SK-N-SH (cell line): ENCODE measurements around the gene DIAPH2. TPM values are rescaled to one million over a fixed set of nuclear protein-coding genes. Genes with fewer than 3 reads are reported as not detected.

Experiments used
- CTCF ChIA-PET: fragments of 300-600, 350-600 bp; formaldehyde crosslinking; extraction: SDS; loops from one replicate; lab custom pipeline; 2021; lab: Yijun Ruan, JAX
- POLR2A ChIA-PET: fragments of 350-600 bp; sonication (Branson Sonifier 250); formaldehyde crosslinking; extraction: SDS; loops from one replicate; lab custom pipeline; 2020; ENCODE audit warnings: antibody characterized with exemption, inconsistent platforms; lab: Yijun Ruan, JAX
- DNase-seq: peaks from one replicate; pipeline ENCODE4 v3.0.0; 2012
- H2AFZ ChIP-seq: fragments of 200-600 bp; sonication (generic); 2 replicates; pipeline ENCODE4 v1.8.1; 2016; ENCODE audit warnings: antibody characterized with exemption, mild to moderate bottlenecking, low read depth
- H3F3A ChIP-seq: fragments of 200-600 bp; sonication (generic); replicated peaks from 2 replicates; pipeline ENCODE3; 2016; ENCODE audit warnings: antibody characterized with exemption, mild to moderate bottlenecking; ENCODE audit not compliant: insufficient read depth
- H3K27ac ChIP-seq, 2 experiments: fragments of 200-500 bp in 1 of 2; fragments of 200-600 bp in 1 of 2; sonication (Bioruptor generic) in 1 of 2; sonication (generic), shearing (Covaris generic) in 1 of 2; 2 replicates each; pipeline versions ENCODE4 v1.5.1 to v1.6.1; 2014 to 2016; ENCODE audit warnings: low read depth in 2 of 2, inconsistent platforms in 1 of 2, low read length in 1 of 2, mild to moderate bottlenecking in 1 of 2, mixed read lengths in 1 of 2
- H3K27me3 ChIP-seq: fragments of 200-600 bp; sonication (generic), shearing (Covaris generic); 2 replicates; pipeline ENCODE4 v1.6.1; 2016; ENCODE audit warnings: mixed run types; ENCODE audit not compliant: insufficient read depth
- H3K36me3 ChIP-seq, 2 experiments: fragments of 200-500 bp in 1 of 2; fragments of 200-600 bp in 1 of 2; sonication (Bioruptor generic) in 1 of 2; sonication (generic) in 1 of 2; replicated peaks in 1 of 2; 2 replicates each; pipeline versions ENCODE3 to v1.5.1; 2014 to 2016; ENCODE audit warnings: low read length in 1 of 2, mild to moderate bottlenecking in 1 of 2; ENCODE audit not compliant: insufficient read depth in 2 of 2, control insufficient read depth in 1 of 2
- H3K4me1 ChIP-seq, 2 experiments: fragments of 200-500 bp in 1 of 2; fragments of 200-600 bp in 1 of 2; sonication (Bioruptor generic) in 1 of 2; sonication (generic), shearing (Covaris generic) in 1 of 2; 2 replicates each; pipeline versions ENCODE4 v1.5.1 to v1.6.1; 2014 to 2016; ENCODE audit warnings: low read depth in 1 of 2, low read length in 1 of 2, mixed run types in 1 of 2; ENCODE audit not compliant: insufficient read depth in 2 of 2, control insufficient read depth in 1 of 2
- H3K4me2 ChIP-seq: fragments of 200-600 bp; sonication (generic), shearing (Covaris generic); 2 replicates; pipeline ENCODE4 v1.6.1; 2017; ENCODE audit warnings: mixed run types
- H3K4me3 ChIP-seq, 2 experiments: fragments of 200-500 bp in 1 of 2; fragments of 200-600 bp in 1 of 2; sonication (Bioruptor generic) in 1 of 2; sonication (generic), shearing (Covaris generic) in 1 of 2; 2 replicates each; pipeline versions ENCODE4 v1.5.1 to v1.8.1; 2014 to 2016; ENCODE audit warnings: low read depth in 2 of 2, inconsistent platforms in 1 of 2, low read length in 1 of 2, mild to moderate bottlenecking in 1 of 2, mixed read lengths in 1 of 2, moderate library complexity in 1 of 2
- H3K79me2 ChIP-seq: fragments of 200-600 bp; sonication (generic); 2 replicates; pipeline ENCODE4 v1.8.1; 2017; ENCODE audit warnings: mild to moderate bottlenecking; ENCODE audit not compliant: insufficient read depth
- H3K9ac ChIP-seq: fragments of 200-600 bp; sonication (generic); 2 replicates; pipeline ENCODE4 v1.6.1; 2017; ENCODE audit warnings: mixed run types
- H3K9me2 ChIP-seq: fragments of 200-600 bp; sonication (generic); 2 replicates; pipeline ENCODE4 v1.6.1; 2017; ENCODE audit warnings: mixed run types
- H3K9me3 ChIP-seq: fragments of 200-600 bp; sonication (generic); 2 replicates; pipeline ENCODE4 v1.6.1; 2017; ENCODE audit warnings: mixed run types, mild to moderate bottlenecking, moderate library complexity
- H4K20me1 ChIP-seq: fragments of 200-600 bp; sonication (generic); 2 replicates; pipeline ENCODE4 v1.6.1; 2017; ENCODE audit warnings: mild to moderate bottlenecking, mixed run types; ENCODE audit not compliant: insufficient read depth
- ELF1 ChIP-seq: IDR thresholded peaks from 2 replicates; pipeline ENCODE4 v1.4.0; 2012
- EP300 ChIP-seq, 2 experiments: IDR thresholded peaks; 2 replicates each; pipeline versions ENCODE4 v1.4.0 to v1.6.1; 2012; ENCODE audit warnings: borderline replicate concordance in 1 of 2, low read depth in 1 of 2, low read length in 1 of 2
- EZH2phosphoT487 ChIP-seq: fragments of 200-600 bp; sonication (generic); IDR thresholded peaks from 2 replicates; pipeline ENCODE4 v1.6.1; 2017; ENCODE audit warnings: low read depth, mixed run types, mild to moderate bottlenecking, antibody characterized with exemption, moderate library complexity, borderline replicate concordance
- FOSL2 ChIP-seq: IDR thresholded peaks from 2 replicates; pipeline ENCODE4 v1.4.0; 2012; ENCODE audit warnings: low read depth, mild to moderate bottlenecking, moderate library complexity, borderline replicate concordance
- FOXJ3 ChIP-seq: sonication (generic); formaldehyde crosslinking; IDR thresholded peaks from 2 replicates; pipeline ENCODE4 v1.5.1; 2020; ENCODE audit warnings: mild to moderate bottlenecking, missing genetic modification reagents
- GABPA ChIP-seq: IDR thresholded peaks from 2 replicates; pipeline ENCODE4 v1.4.0; 2012; ENCODE audit warnings: low read depth, mild to moderate bottlenecking
- JUND ChIP-seq: IDR thresholded peaks from 2 replicates; pipeline ENCODE4 v1.4.0; 2012
- MXI1 ChIP-seq: IDR thresholded peaks from 2 replicates; pipeline ENCODE4 v1.6.1; 2012; ENCODE audit warnings: mild to moderate bottlenecking, low read depth, low read length, improper control_type of control experiment
- NFIC ChIP-seq: IDR thresholded peaks from 2 replicates; pipeline ENCODE4 v1.4.0; 2012; ENCODE audit warnings: borderline replicate concordance
- POLR2AphosphoS5 ChIP-seq: IDR thresholded peaks from 2 replicates; pipeline ENCODE4 v1.6.1; 2012; ENCODE audit warnings: low read depth, low read length
- RAD21 ChIP-seq: IDR thresholded peaks from 2 replicates; pipeline ENCODE4 v1.6.1; 2012; ENCODE audit warnings: mild to moderate bottlenecking, low read length
- REST ChIP-seq: IDR thresholded peaks from 2 replicates; pipeline ENCODE4 v1.6.1; 2012; ENCODE audit warnings: mild to moderate bottlenecking, low read depth, low read length, moderate library complexity
- RFX5 ChIP-seq: IDR thresholded peaks from 2 replicates; pipeline ENCODE4 v1.6.1; 2012; ENCODE audit warnings: mild to moderate bottlenecking, improper control_type of control experiment, low read length
- RXRA ChIP-seq: IDR thresholded peaks from 2 replicates; pipeline ENCODE4 v1.4.0; 2012; ENCODE audit warnings: low read depth, mild to moderate bottlenecking, borderline replicate concordance
- SMC3 ChIP-seq: IDR thresholded peaks from 2 replicates; pipeline ENCODE4 v1.6.1; 2012; ENCODE audit warnings: low read depth, low read length, improper control_type of control experiment
- TCF12 ChIP-seq: IDR thresholded peaks from 2 replicates; pipeline ENCODE4 v1.4.0; 2012
- TEAD4 ChIP-seq: IDR thresholded peaks from 2 replicates; pipeline ENCODE4 v1.4.0; 2012; ENCODE audit warnings: mild to moderate bottlenecking, borderline replicate concordance; ENCODE audit not compliant: insufficient read depth
- ZBTB33 ChIP-seq: IDR thresholded peaks from 2 replicates; pipeline ENCODE4 v1.4.0; 2012; ENCODE audit warnings: low read depth, borderline replicate concordance
- WGBS: methylation state at CpG from one replicate; pipeline ENCODE4 v1.1.6; 2017; ENCODE audit warnings: low lambda C conversion rate; 5-methylcytosine and 5-hydroxymethylcytosine counted together
- polyA plus RNA-seq, 3 experiments: library from polyadenylated mRNA; depleted of rRNA; stranded (reverse); fragments of >200 nt; gene quantifications; 2 replicates each; pipeline ENCODE4 v1.2.3, GENCODE V29; 2012
- TF ChIP-seq, protein P1 (sequence below): fragments of 150-350 bp; IDR thresholded peaks from 2 replicates; pipeline ENCODE4 v1.6.1; 2017; ENCODE audit warnings: antibody characterized with exemption, low read length, low read depth, borderline replicate concordance
- TF ChIP-seq, protein P2 (sequence below): IDR thresholded peaks from 2 replicates; pipeline ENCODE4; 2012

DIAPH2 gene
- polyA plus RNA-seq, 1 of the 3 experiments (the other 2 are of a cell fraction) = 1.1 TPM

DNA sequence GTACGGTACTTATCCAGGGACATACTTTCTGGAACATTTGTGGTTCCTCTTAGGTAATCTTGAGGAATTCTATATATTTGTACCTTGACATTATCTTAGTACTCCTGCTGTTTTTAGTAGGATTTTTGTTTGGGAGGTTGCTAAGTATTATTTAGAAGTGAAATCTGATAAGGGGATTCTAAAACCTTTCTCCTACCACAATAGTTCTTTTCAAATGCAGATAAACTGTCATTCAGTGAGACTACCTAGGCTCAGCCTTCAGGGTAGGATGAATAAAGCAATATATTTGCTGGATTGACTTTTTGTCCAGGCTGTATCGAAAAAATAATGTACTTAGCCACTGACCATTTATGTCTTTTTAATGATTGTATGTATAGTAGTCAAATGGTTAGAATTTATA lies 25.4 kb downstream of the DIAPH2 start:
- Histone ChIP-seq H3K36me3 (no peaks in the 10 kb centered on the region), H4K20me1 (no peaks in the 10 kb centered on the region; the same call in 1 of the 2 replicates), H3F3A (no peaks in the 10 kb centered on the region)
- TF ChIP-seq NFIC (no peak), EP300 (IDR thresholded peaks at IDR 0.05; ENCODE audit: borderline replicate concordance in 1 of 2, low read depth in 1 of 2, low read length in 1 of 2) (no peak), FOXJ3 (CRISPR knock-in tag) (no peak), SMC3 (no peak), ZBTB33 (no peak), TEAD4 (no peak)
- TF ChIP-seq, all 33 proteins: peak for 0
- CTCF ChIA-PET = no interaction called here
- Histone ChIP-seq H3K4me3 (no peak overlapping the region), H3K9me3 (no peaks in the 10 kb centered on the region), H3K9me2 (no peaks in the 10 kb centered on the region), H3K4me1 (no peaks in the 10 kb centered on the region), H3K79me2 (no peaks in the 10 kb centered on the region), H2AFZ (no peak overlapping the region), H3K9ac (no peak overlapping the region), H3K27ac (no peak overlapping the region), H3K27me3 (no peaks in the 10 kb centered on the region), H3K4me2 (no peak overlapping the region)
- 49% methylated on average over 2 of the region's 2 CpGs for whole genome bisulfite sequencing
- POLR2A ChIA-PET = no interaction called here
- DNase-seq = no peak

DNA sequence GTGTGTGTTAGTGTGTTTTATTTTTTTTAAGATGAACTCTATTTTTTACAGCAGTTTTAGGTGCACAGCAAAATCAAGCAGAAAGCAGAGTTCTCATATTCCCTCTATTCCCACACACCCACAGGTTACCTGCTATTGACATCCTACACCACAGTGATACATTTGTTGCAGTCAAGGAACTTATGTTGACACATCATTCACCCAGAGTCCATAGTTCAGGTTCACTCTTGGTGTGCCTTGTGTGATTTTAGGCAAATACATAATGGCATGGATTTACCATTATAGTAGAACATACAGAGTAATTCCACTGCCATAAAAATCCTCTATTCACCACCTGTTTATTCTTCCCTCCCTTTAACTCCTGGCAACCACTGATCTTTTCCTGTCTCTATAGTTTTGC lies 28.7 kb downstream of the DIAPH2 start:
- no peaks in the 10 kb centered on the region for H3K27me3 ChIP-seq
- H3K9ac ChIP-seq = no peak overlapping the region
- POLR2A ChIA-PET = no interaction called here
- no peak overlapping the region for H3K4me3 ChIP-seq
- no peaks in the 10 kb centered on the region for H3K79me2 ChIP-seq
- H3K36me3 ChIP-seq = no peaks in the 10 kb centered on the region
- H3K9me2 ChIP-seq = no peaks in the 10 kb centered on the region
- no peaks in the 10 kb centered on the region; the same call in 1 of the 2 replicates for H4K20me1 ChIP-seq
- H3K9me3 ChIP-seq = no peaks in the 10 kb centered on the region
- H2AFZ ChIP-seq = no peak overlapping the region
- H3K4me2 ChIP-seq = no peak overlapping the region
- CTCF ChIA-PET = no interaction called here
- no peaks in the 10 kb centered on the region for H3F3A ChIP-seq
- no peak for TF ChIP-seq RXRA
- no peak for TF ChIP-seq TCF12
- no peak for TF ChIP-seq ELF1
- no peak for TF ChIP-seq RFX5
- TF ChIP-seq, protein P1, sequence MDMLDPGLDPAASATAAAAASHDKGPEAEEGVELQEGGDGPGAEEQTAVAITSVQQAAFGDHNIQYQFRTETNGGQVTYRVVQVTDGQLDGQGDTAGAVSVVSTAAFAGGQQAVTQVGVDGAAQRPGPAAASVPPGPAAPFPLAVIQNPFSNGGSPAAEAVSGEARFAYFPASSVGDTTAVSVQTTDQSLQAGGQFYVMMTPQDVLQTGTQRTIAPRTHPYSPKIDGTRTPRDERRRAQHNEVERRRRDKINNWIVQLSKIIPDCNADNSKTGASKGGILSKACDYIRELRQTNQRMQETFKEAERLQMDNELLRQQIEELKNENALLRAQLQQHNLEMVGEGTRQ = no peak
- TF ChIP-seq FOXJ3 (CRISPR knock-in tag) = no peak
- TF ChIP-seq JUND = no peak
- no peak for TF ChIP-seq EZH2phosphoT487
- TF ChIP-seq NFIC = no peak
- no peak for TF ChIP-seq FOSL2
- TF ChIP-seq POLR2AphosphoS5 = no peak
- TF ChIP-seq, protein P2, sequence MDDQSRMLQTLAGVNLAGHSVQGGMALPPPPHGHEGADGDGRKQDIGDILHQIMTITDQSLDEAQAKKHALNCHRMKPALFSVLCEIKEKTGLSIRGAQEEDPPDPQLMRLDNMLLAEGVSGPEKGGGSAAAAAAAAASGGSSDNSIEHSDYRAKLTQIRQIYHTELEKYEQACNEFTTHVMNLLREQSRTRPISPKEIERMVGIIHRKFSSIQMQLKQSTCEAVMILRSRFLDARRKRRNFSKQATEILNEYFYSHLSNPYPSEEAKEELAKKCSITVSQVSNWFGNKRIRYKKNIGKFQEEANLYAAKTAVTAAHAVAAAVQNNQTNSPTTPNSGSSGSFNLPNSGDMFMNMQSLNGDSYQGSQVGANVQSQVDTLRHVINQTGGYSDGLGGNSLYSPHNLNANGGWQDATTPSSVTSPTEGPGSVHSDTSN = no peak
- TF ChIP-seq RAD21 = no peak
- no peak for TF ChIP-seq GABPA
- TF ChIP-seq MXI1 = no peak
- TF ChIP-seq REST = no peak
- no peak for TF ChIP-seq ZBTB33
- no peaks in the 10 kb centered on the region for H3K4me1 ChIP-seq
- DNase-seq = no peak
- H3K27ac ChIP-seq = no peak overlapping the region
